ENCODE measurements around the gene SDR9C7.
"Not testable (repeated sequence)": the region's sequence is repeated elsewhere in the genome, so short reads cannot be mapped to it uniquely, and the experiment has no call there.

Gene SDR9C7

DNA sequence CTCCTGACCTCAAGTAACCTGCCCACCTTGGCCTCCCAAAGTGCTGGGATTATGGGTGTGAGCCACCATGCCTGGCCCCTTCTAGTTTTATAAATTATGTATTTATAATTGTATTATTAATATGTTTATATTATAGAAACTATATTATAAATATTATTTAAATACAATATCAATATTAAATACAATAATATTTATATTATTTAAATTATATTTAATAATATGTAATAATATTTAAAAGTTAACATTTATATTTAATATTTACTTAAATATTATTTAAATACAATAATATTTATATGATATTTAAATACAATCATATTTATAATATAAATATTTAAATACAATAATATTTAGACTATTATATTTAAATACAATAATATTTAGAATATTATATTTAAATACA lies 20.0 kb downstream of the SDR9C7 start:
- no peak for DNase-seq

DNA sequence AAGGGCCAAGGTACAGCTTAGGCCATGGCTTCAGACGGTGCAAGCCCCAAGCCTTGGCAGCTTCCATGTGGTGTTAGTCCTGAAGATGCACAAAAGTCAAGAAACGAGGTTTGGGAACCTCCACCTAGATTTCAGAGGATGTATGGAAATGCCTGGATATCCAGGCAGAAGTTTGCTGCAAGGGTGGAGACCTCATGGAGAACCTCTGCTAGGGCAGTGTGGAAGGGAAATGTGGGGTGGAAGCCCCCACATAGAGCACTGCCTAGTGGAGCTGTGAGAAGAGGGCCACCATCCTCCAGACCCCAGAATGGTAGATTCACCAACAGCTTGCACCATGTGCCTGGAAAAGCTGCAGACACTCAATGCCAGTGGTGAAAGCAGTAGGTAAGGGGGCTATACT lies 24.8 kb downstream of the SDR9C7 start:
- DNase-seq: not testable (repeated sequence)

DNA sequence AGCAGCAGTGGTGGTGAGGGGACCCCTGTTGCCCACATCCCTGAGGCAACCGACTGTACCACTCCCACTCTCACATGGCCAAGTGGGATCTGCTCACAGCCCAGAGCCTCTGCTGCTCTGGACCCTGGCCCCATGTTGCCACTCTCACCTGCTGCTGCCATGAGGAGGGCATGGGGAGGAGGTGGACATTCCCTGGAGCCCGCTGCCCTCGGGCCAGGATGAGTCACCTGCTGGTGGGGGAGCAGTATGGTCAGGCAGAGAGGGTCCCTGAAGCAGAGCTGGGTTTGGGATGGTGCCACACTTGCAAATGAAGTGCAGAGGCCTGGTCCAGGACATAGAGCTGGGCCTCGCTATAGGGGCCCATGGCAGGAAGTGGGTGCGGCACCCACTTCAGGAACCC lies 26.1 kb downstream of the SDR9C7 start:
- DNase-seq: no peak

DNA sequence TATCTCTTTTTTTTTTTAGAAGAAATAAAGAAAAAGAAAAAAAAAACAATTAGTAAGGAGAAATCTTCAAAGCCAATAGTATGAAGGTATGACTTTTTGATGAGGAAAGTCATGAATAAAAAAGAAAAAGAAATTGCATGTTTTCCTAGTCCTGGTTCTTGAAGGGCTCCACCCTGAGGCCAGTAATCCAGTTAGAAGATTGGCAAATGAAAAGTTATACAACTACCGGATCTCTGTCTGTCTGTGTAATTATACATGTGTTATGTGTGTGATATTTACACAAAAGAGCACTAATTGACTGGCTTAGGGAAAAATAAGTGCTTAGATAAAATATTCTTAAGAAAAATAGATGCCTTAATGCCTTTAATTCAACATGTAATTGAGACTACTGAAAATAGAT lies 28.4 kb downstream of the SDR9C7 start:
- DNase-seq: no peak

DNA sequence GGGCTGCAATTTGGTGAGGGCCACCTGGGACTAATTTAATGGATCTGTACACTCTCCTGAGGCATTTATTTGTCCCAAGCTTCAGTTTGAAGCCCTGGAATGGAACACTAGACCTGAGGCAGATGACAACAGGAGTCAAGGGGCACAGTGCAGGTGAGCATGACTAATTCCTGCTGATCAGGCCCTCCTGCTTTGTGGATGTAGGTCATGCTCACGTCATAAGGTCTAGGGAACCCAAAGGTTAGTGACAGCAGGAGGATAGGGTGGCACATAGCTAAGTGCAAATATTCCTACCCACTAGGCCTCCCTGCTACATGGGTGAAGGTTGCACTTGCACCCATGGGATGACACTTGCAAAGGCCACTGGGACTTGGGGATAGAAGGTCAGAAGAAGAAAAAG lies 30.8 kb downstream of the SDR9C7 start:
- DNase-seq: no peak

DNA sequence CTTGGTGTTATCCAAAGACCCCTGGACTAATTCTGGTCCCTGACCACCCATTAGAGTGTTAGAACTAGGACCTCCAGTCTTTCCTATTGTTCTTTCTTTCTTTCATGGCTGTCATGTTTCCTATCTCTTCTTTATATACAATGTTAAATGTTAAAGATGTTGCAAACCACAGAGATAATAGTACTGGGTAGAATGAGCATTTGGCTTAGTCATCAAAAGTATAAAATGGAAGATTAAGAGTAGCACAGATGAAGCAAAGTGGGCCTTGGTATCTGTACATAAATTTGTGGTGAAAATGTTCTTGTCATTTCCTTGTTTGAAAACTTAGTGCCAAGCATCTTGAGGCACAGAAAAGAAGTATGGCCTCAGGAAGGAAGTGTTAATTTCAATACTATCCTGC lies 32.9 kb downstream of the SDR9C7 start:
- not testable (repeated sequence) for DNase-seq

DNA sequence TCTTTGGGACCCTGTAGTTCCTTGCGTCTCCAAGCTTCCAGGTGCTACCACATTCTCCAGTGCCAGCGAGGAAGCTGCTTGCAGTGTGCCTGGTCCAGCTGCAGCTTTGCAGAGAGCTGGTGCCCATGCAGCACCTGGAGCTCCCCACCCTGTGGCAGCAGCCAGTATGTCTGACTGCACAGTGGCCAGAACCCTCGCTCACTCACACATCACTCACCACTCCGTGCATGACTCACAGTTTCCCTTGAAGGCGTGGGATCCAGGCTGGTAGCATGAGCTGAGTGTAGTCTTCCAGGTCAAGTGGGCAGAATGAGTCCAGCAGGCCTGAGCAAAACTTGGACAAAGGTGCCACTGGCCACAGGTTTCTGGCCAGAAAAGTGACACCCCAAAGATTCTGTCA lies 33.6 kb downstream of the SDR9C7 start:
- no peak for DNase-seq

DNA sequence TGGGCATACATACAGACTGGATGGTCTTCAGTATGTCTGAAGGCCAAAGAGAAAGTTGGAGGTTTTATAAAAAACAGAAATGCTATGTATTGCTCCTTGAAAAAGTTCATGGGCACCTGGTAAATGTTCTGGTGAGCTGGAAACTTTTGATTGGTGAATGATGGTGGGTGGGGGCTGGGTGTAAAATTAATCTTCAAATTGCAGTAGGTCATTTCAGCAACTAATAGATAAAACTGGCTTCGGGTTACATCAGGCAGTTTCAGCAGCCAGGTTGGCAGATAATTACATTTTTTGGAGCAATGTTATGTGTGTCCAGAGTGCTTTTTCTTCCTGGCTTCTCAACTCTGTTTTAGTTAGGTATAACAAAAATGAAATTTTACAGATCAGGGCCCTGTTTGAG lies 35.3 kb downstream of the SDR9C7 start:
- DNase-seq: no peak

DNA sequence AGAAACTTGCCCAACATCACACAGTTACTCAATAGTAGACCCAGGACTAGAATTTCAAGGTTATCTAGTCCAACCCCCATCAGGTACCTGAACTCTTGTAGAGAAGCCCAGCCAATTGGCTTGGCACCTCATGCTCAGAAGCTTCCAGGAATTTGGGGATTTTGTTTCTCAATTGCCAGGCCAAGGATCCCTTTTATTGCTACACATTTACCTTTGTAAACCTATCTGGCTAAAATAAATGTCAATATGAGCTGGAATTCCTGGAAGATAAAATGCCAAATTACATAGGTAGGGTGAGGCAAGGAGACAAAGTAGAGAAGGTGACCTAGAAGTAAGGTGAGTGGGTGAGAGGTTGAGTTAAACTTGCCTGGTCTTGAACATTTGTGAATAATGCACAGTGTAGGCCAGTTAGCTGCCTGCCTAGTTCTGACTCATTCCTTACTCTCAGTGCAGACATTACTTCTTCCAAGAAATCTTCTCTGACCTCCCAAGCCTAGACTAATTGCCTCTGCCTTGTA lies 36.3 kb downstream of the SDR9C7 start:
- DNase-seq: no peak

DNA sequence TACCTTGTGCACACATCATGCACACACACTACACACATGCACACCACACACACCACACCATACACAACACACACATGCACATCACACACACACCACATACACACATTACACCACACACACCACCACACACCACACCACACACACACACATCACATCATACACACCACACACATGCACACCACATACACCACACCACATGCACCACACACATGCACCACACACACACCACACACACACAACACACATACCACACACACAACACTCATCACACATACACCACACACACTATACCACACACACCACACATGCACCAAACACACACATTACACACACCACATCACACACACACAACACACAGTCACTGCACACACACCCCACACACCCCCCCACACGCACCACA lies 38.1 kb downstream of the SDR9C7 start:
- no peak for DNase-seq

DNA sequence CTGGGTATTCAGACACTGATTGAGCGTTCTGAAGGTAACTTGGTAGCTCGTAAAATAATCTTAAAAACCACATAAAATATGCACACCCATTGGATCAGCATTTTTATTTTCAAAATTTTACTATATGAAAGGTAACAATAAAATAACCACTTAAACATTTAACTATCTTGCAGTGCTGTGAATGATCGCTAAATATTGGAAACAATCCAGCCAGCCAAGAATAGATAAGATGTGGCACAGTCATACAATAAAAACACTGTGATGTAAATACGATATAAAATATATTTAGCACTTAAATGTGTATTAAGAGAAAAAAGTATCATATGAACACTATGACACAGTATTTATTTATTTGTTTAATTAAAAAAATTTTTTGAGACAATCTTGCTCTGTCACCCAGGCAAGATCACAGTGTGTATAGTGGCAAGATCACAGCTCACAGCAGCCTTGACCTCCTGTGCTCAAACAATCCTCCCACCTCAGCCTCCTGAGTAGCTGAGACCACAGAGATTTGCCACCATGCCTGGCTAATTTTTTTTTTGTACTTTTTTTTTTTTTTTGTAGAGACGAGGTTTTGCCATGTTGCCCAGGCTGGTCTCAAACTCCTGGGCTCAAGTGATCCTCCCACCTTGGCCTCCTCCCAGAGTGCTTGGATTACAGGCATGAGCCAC lies 39.4 kb downstream of the SDR9C7 start:
- DNase-seq: no peak

DNA sequence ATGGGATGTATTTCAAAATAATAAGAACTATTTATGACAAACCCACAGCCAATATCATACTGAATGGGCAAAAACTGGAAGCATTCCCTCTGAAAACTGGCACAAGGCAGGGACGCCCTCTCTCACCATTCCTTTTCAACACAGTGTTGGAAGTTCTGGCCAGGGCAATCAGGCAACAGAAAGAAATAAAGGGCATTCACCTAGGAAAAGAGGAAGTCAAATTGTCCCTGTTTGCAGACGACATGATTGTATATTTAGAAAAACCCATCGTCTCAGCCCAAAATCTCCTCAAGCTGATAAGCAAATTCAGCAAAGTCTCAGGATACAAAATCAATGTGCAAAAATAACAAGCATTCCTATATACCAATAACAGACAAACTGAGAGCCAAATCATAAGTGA lies 42.3 kb downstream of the SDR9C7 start:
- not testable (repeated sequence) for DNase-seq

DNA sequence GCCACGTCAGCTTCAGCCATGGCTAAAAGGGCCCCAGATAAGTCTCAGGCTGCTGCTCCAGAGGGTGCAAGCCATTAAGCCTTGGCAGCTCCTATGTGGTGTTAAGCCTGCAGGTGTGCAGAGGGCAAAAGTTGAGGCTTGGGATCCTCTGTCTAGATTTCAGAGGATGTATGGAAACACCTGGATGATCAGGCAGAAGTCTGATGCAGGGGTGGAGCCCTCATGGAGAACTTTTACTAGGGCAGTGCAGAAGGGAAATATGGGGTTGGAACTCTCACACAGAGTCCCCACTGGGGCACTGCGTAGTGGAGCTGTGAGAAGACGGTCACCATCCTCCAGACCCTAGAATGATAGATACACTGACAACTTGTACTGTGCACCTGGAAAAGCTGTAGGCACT lies 47.9 kb downstream of the SDR9C7 start:
- no peak for DNase-seq

DNA sequence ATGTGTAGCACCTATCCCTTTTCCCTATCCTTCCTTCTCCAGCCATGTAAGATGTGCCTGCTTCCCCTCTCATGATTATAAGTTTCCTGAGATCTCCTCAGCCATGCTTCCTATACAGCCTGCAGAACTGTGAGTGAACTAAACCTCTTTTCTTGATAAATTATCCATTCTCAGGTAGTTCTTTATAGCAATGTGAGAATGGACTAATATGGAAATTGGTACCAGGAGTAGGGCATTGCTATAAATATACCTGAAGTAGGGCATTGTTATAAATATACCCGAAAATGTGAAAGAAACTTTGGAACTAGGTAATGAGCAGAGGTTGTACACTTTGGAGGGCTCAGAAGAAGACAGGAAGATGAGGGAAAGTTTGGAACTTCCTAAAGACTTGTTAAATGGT lies 48.9 kb downstream of the SDR9C7 start:
- no peak for DNase-seq

DNA sequence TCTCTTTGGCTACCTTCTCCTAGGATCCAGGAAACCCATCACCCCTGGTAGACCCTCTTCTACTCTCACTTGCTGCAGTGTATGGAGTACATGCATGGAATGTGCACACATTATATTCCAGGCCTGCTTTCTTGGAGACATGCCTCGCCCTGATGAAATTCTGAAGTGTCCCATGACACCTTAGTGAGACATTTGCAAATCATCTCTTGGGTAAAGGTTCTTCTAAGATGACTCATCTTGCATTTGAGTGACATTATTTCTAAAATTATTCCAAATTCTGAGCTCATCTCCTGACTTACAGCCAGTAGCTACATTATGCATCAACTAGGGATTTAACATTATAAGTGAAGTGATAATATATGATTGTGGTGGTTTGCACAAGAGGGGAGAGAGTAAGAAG lies 49.8 kb downstream of the SDR9C7 start:
- DNase-seq: peak; percentile 11

DNA sequence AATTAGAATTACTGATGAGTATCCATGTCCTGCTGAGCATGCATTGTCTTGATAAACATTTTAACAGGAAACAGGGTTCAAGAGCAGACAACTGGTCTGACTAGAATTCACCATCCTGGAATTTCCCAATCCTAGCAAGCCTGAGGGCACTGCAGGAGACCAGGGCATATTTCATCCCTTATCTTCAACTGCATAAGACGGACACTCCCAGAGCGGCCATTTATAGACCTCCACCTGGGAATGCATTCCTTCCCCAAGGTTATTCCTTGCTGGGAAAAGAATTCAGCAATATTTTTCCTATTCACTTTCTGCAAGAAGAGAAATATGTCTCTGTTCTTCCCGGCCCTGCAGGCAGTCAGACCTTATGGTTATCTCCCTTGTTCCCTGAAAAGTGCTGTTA lies 51.8 kb downstream of the SDR9C7 start:
- DNase-seq: not testable (repeated sequence)

DNA sequence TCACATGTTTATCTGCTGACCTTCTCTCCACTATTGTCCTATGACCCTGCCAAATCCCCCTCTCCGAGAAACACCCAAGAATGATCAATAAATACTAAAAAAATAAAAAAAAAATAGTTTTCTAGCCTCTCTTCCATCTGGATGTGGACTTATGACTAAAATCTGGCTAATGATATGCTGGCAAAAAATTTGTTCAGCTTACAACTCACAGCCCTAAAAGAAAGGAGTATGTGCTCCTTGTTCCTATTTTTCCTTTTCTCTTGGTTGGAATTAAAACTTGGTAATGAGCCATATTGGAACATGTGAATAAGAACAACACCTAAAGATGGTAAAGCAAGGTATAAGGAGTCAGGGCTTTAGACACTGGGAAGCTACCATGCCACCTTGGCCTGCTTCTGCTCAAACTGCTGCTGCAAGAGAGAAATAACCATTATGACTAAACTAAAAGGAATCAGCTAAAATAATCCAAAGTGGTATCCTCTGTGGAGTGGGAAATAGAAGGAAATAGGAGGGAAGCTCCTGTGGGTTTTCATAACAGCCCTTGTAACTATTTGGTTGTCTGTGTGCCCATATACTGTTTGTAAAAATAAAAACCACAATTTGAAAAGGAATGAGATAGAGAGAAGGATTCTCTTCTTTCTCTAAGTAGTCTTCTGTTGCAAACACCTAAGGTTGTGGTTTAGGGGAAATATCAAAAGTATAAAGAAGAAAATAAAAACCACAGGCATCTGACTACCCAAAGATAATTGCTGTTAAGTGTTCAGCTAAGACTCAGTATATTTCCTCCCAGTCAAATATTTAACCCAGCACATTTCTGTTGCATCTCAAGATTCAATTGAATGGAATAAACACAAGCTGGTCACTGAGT lies 53.8 kb downstream of the SDR9C7 start:
- no peak for DNase-seq

DNA sequence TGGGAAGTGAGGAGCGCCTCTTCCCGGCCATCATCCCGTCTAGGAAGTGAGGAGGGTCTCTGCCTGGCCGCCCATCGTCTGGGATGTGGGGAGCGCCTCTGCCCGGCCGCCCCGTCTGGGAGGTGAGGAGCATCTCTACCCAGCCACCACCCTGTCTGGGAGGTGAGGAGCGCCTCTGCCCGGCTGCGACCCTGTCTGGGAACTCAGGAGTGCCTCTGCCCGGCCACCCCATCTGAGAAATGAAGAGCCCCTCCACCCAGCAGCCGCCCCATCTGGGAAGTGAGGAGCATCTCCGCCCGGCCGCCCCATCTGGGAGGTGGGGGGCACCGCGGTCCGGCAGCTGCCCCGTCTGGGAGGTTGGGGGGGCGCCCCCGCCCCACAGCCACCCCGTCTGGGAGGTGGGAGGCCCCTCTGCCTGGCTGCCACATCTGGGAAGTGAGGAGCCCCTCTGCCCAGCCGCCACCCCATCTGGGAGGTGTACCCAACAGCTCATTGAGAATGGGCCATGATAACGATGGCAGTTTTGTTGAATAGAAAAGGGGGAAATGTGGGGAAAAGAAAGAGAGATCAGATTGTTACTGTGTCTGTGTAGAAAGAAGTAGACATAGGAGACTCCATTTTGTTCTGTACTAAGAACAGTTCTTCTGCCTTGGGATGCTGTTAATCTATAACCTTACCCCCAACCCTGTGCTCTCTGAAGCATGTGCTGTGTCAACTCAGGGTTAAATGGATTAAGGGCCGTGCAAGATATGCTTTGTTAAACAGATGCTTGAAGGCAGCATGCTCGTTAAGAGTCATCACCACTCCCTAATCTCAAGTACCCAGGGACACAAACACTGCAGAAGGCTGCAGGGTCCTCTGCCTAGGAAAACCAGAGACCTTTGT lies 54.7 kb downstream of the SDR9C7 start:
- DNase-seq: not testable (repeated sequence)

DNA sequence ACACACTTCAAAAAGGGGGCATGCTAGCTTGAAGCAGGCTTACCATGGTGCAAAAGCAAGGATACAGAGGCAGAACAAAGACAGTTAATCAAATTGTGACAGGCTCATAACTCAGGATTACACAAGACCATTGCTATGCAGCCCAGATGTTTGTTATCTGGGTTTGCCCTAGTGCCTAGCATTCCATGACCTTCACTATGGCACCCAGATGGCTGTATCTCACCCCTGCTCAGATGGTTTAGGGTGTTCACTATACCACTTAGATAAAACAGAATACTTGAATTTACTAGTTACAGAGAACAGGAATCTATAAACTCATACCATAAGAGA lies 56.2 kb downstream of the SDR9C7 start:
- DNase-seq: no peak

DNA sequence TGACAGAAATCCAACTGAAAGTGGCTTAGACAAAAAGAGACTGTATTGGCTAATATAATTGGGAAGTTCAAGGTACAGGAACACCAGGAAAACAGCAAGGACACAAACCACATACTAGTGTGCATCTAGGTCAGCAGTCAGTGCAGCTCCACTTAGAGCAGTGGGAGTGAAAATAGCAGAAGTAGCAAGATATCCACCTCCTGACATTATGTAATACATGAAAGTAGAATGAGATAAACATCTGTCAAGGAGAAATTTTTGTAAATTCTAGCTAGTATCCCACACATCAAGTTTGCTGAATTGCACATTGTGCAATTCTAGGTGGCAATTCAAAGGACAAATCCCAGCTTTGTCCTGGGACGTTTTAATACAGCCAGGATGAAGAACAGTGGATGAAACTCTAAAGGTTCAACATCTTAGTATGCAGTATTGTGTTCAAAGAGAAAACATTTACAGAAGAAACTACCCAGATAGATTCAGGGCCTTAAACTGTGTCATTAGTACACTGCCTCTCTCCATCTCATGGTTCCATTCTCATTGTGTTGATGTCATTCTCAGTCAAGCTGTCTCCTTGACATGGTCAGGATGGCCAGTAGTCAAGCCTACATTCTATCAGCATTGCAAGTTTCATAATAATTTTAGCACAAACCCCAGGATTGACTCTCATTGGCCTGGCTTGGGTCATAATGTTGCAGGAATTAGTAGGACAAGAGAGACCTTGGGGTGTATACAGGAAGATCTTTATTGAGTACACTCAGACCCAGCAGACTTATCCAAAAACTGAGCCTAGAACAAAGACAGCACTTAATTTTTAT lies 56.8 kb downstream of the SDR9C7 start:
- DNase-seq: peak; percentile 59

DNA sequence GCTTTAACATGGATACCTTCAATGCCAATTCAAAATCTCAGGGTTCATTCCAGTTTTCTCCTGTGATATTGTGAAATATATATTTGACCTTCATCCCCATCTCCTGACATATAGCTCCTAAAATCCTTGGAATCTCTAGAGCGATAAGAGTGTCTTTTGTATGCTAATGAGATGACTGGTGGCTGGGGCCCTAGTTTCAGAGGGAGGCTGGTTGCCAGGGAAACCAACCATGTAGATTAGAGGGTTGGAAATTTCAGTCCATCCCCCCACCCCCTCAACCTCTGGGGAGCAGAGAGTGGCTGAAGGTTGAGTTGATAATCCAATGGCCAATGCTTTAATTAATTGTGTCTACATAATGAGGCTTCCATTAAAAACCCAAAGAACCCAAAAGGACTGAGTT lies 59.4 kb downstream of the SDR9C7 start:
- no peak for DNase-seq

DNA sequence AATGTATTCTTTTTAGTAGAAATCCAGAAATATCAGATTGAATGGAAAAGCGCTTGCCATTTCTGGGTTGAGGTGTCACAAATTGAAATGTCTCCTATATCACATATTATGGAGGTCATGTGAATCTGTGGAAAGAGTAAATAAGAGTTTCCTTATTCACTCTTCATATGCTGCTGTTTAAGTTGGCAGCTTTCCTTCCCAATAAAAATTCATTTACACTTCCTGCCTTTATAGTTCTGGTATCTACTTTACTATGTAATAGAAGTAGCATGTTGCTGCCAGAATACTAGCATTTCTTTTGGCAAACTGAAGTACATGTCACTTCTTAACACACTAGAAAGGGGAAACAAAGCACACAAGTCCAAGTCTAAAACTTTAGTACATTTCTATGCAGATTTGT lies 60.8 kb downstream of the SDR9C7 start:
- DNase-seq: no peak
